ENCODE data around the gene ATN1.

The ATN1 gene

GRCh38 chr12:6982532-6982931, 54.8 kb downstream of the ATN1 start:
- peaks cover 18% of the 10 kb centered on the region for H3K36me3 ChIP-seq (replicated peaks)
- DNase-seq = no peak

GRCh38 chr12:6987956-6988553, 60.3 kb downstream of the ATN1 start:
- Histone ChIP-seq H3K27me3 (replicated peaks) (no peaks in the 10 kb centered on the region), H3K36me3 (replicated peaks) (peaks cover 5% of the 10 kb centered on the region), H3K27ac (no peak overlapping the region), H3K4me3 (ENCODE audit: low read depth, low read length) (no peak overlapping the region)
- no peak for TF ChIP-seq CTCF (IDR thresholded peaks at IDR 0.05; ENCODE audit: low read depth, low read length, missing control alignments)
- in situ Hi-C loops (cut with HindIII; ENCODE audit: low pct_ligation_motif_present, low sequenced_read_pairs) = no loop called here
- DNase-seq = no peak

More at GRCh38 chr12:6982532-6982931, 54.8 kb downstream of the ATN1 start:
- Histone ChIP-seq H3K27ac (no peak overlapping the region), H3K27me3 (replicated peaks) (no peaks in the 10 kb centered on the region), H3K4me3 (ENCODE audit: low read depth, low read length) (no peak overlapping the region)
- in situ Hi-C loops (cut with HindIII; ENCODE audit: low pct_ligation_motif_present, low sequenced_read_pairs) = no loop called here
- TF ChIP-seq CTCF (IDR thresholded peaks at IDR 0.05; ENCODE audit: low read depth, low read length, missing control alignments) = no peak

Measured in brain microvascular endothelial cell (primary cell).